HTR-8/SVneo (cell line): ENCODE data around the gene POF1B.
"Not testable (repeated sequence)": the region's sequence is repeated elsewhere in the genome, so short reads cannot be mapped to it uniquely, and the experiment has no call there.

Experiments
- DNase-seq: peaks from one replicate; pipeline ENCODE4 v3.0.0; 2011; ENCODE audit warnings: low spot score, mixed read lengths; ENCODE audit not compliant: insufficient read length
- FAIRE-seq: peaks from 2 replicates; lab custom pipeline; 2011; peaks lifted over from hg19 to GRCh38; lab: Jason Lieb, UNC

Gene POF1B

DNA sequence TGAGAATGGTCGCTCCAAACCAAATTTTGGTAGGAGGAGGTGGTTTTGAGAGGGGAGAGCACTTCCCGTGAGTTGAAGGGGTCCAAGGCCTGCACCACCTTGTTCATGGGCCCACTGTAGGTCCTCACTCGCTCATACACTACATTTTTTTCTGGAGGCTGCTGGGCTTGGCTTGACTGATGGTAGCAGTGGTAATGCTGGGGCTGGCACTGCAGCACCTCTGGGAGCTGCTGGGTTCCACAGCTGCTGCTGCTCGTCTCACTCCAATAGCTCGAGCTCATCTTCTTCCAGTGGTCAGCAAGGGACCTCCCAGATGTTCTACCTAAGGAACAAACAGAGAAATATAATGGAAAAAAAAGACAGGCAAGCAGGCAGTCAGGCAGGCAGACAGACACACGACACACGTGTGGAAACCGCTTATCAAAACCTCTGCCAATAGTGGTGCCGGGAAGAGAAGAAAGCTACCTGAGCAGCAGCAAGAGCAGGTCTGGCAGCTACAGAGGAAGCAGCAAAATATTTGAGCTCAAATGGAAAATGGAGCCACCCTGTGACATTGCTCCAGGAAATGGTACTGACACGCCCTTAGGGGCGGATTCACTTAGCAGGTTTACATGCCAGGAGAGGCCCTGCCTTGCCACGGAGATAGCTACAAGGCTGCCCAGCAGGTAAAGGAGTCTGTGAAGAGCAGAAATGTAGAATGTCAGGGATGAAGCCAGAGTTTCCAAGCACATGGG, at the start of gene POF1B:
Gene POF1B (minus strand): TSS at position 492 of the 734 bp plus-strand sequence. CDS start 211 bp downstream, at position 281.
- FAIRE-seq, result no peak
- no peak for DNase-seq

DNA sequence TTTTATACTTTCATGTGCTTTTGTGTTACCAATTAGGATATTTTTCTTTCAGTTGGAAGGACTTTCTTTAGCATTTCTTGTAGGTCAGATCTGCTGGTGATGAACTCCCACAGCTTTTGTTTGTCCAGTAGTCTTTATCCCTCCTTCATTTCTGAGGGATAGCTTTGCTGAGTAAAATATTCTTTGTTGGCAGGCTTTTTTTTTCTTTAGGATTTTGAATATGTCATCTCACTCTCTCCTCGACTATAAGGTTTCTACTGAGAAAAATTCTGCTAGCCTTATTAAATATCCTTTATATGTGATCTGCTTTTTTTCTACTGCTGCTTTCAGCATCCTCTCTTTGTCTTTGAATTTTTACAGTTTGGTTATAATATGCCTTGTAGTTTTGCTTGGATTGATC, 49.6 kb upstream of the POF1B start:
- DNase-seq, result no peak
- no peak for FAIRE-seq

DNA sequence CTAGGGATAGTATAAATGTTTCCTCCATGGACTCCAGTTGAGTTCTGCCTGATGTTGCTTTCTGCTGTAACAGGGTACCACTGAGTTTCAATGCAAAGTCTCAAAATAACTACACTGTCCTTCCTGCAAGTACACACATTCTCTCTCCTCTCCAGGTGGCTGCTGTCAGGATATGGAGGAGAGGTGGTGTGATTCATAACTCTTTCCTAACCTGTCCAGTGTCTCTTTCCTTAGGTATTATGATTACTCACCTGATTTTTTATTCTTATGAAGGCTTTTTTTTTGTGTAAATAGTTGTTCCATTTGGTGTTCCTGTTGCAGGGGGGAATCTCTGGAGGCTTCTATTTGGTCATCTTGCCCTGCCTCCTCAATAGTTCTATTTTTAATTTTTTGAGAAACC, 39.8 kb upstream of the POF1B start:
- FAIRE-seq (no peak), DNase-seq (no peak)

DNA sequence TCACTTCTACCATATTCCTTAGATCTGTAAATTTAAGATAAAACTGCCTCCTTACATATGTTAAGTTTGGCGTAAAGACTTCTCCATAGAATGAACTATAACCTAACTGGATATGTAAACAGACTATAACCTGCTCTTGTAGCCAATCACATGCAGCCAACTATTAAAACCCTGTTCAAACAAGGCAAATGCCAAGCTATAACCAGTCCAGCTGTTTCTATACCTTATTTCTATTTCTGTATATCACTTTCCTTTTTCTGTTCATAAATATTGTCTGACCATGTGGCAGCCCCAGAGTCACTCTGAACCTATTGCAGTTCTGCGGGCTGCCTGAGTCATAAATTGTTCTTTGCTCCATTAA, 12.4 kb upstream of the POF1B start:
- no peak for DNase-seq
- FAIRE-seq, result no peak

DNA sequence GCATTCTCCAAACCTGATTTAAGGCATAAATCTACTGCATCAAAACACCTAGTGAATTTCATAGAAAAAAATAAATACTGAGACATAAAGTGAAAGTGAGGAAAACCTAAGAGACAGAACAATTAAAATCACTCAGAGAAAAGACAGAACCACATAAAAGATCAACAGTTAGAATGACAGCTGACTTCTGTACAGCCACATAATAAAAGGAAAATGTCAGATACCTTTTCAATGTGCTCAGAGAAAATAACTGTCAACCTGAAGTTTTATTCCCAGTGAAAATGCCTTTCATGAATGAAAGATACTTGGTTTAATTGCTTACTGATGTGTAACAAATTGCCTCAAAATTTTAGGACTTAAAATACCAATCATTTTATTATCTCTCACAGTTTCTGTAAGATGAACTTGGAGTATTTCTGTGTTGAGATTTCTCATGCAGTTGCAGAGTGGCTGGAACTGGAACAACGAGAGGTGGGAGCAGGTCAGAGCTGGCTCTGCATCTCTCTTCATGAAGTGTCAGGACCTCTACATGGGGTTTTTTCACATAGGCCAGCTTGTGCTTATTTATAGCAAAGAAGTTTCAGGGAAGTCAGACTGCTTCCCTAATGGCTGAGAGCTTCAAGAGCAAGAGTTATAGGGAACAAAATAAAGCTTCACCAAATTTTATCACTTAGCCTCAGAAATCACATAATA, 11.9 kb upstream of the POF1B start:
- DNase-seq (no peak), FAIRE-seq (no peak)

GRCh38 chrX:85381602-85382001, 2.1 kb upstream of the POF1B start:
- FAIRE-seq (no peak), DNase-seq (no peak)

GRCh38 chrX:85378461-85378860, 1.0 kb downstream of the POF1B start:
- no peak for DNase-seq
- no peak for FAIRE-seq

DNA sequence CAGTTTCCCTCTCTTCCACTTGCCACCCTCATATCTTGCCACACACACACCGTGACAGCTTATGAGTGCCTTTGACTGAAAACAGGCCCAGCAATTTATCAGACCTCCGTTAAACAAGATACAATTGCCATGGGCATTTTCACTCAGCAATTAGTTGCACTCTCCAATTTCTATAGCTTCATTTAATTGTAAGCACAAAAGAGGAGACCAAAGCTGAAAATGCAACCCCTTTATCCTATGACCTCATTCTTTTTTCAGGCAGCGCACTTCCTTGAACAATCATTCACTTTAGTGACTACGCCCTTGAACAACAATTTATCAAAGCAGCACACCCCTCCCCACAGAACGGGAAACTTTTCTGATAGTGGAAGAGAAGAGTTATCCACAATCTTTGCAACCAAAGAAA, 4.1 kb downstream of the POF1B start:
- FAIRE-seq, result no peak
- no peak for DNase-seq

- FAIRE-seq (no peak), DNase-seq (no peak)
These were observed 14.0 kb downstream of the POF1B start for GRCh38 chrX:85365370-85365995.

GRCh38 chrX:85359051-85359450, 20.4 kb downstream of the POF1B start:
- no peak for DNase-seq
- FAIRE-seq, result no peak

- FAIRE-seq (no peak), DNase-seq (no peak)
These were observed 33.9 kb downstream of the POF1B start for GRCh38 chrX:85345523-85345922.

GRCh38 chrX:85327060-85327333, 52.5 kb downstream of the POF1B start:
- FAIRE-seq (no peak), DNase-seq (no peak)

DNA sequence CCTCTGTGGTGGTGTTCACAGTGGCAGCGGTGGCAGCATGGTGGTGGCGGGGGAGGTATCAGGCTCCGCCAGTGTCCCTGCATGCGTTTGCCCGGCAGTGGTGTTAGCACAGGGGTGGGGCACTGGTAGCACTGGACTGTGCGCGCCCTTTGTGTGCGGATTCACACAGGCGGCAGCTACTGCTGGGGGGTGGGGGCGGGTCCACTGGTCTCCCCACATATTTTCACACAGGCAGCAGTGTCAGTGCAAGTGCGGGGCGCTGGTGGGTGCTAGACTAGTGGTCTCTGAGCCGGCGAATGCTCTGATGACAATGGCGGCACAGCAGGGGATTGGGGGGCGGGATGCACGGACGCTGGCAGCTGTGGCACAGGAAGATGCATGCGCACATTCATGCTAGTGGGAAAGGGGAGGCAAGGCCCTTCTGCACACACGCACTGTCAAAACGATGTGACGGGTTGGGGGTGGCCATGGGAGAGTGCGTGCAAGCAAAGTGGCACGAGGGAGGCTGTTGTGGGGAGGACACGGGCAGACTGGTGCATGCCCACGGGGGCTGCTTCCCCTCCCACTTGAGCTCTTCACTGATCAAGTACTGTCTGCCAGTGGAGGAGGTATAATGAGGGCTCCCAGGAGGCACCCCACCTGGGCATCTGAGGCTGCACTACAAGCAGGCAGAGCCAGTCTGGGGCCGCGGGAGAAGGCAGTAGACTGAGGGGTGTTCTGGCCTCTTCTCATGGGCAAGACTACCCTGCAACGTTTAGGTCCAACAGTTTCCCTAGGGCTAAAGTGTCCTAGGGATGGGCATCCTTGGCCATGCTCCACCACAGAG, 53.0 kb downstream of the POF1B start:
- FAIRE-seq, result no peak
- DNase-seq, result no peak

DNA sequence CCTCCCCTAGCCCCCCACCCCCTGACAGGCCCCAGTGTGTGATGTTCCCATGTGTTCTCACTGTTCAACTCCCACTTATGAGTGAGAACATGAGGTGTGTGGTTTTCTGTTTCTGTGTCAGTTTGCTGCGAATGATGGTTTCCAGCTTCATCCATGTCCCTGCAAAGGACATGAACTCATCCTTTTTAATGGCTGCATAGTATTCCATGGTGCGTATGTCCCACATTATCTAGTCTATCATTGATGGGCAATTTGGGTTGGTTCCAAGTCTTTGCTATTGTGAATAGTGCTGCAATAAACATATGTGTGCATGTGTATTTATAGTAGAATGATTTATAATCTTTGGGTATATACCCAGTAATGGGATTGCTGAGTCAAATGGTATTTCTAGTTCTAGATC, 68.1 kb downstream of the POF1B start:
- not testable (repeated sequence) for DNase-seq, FAIRE-seq

DNA sequence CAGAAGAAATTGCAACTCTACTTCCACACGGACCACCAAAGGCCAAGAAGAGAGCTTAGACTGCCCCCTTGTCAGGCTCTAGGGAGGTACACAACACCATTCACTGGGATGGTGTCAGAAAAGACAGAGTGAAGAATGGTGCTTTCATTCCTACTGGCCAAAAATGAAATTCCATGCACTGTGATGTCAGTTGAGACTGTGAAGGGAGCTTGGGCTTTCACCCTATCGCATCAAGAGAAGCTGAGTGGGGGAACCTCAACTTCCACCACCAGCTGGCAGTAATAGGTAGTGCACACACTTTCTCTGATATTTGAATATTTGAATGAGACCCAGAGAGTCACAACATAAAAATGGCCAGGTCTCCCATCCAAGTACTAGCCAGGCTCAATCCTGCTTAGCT, 69.7 kb downstream of the POF1B start:
- no peak for DNase-seq
- no peak for FAIRE-seq

DNA sequence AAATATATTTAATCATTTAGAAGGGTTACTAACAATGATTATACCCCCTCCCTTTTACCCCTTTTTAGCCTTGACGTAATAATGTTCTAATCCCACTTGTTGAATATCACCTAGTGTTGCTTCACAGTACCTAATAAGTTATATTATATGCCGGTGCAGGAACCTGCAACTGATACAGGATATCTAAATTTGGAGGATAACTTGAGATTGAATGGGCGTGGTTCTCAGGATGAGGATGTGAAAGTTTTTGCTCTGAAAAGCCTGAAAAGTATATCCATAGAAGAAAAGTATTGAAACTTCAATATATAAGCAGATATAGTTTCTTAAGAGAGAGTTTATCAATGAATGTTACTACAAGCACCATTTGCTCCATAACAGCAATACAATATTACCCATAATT, 75.9 kb downstream of the POF1B start:
- FAIRE-seq (no peak), DNase-seq (no peak)

DNA sequence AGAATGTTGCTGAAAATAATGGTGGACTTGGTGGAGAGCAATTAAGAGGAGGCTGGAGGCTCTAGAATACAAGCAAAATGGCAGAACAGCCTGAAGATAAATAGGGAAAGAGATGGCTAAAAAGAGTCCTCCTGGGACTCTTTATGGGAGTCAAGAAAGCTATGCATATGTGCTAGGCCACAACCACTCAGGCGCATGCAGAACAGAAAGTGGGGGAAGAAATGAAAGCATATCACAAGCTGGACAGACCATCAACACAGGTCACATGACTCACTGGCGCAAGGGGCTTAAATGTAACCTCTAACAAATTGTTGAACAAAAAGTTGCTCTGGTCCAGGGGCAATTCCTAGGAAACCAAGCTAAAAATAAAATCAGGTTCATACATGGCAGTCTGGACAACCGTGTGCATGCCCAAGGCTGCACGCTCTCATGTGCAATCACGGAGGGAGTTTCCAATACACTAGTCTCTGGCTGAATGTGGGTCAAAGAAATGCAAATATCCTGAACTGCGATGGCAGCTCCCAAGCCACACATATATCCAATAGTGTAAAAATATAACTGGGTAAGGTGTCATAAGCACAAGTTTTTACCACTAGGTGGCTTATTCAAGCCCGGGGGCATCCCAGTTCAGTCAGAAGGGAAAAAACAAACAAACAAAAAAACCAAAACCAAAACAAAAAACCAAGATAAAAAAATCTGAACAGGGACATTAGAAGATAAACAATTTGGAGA, 90.3 kb downstream of the POF1B start:
- FAIRE-seq (no peak), DNase-seq (no peak)

DNA sequence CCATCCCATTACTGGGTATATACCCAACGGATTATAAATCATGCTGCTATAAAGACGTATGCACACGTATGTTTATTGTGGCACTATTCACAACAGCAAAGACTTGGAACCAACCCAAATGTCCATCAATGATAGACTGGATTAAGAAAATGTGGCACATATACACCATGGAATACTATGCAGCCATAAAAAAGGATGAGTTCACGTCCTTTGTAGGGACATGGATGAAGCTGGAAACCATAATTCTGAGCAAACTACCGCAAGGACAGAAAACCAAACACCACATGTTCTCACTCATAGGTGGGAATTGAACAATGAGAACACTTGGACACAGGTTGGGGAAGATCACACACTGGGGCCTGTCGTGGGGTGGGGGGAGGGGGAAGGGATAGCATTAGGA, 94.2 kb downstream of the POF1B start:
- not testable (repeated sequence) for FAIRE-seq, DNase-seq

DNA sequence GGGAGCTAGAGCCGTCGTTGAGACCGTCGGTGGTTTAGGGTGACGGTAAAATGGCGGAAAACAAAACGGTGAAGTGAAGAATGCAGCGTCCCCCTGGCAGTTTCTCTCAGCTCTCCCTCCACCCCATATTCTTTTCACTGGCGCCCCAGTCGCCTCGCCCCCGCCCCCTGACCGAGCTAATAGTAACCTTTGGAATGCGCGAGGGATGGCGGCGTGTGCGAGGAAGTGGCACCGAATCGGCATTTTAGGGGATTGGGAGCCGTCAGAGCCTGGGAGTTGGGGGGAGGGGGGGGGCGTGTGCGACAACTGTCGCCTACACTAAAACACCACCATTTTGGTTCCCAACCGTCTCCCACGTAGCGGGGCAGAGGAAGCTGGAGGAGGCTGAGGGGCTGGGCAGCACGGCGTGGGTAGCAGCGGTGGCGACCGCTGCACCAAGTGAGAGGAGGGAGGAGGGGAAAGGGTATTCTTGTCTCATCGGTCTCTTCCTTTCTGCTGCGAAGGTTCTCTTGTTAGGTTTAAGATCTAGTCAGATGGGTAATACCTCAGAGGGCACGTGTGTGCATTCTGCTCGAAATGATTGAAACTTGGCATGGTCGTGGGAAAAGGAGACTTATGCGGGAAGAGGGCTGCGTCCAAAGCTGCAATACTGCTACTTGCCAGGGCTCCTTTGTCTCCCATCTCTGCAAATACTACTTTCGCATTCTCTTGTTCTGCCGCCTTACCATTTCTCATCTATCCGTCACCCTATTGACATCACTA, 134.8 kb downstream of the POF1B start:
- DNase-seq (no peak), FAIRE-seq (no peak)
